GM19438 (cell line): ENCODE results near the gene GPR101.
"Not testable (repeated sequence)": the region's sequence is repeated elsewhere in the genome, so short reads cannot be mapped to it uniquely, and the experiment has no call there.

Experiments
- ATAC-seq: cut with Tn5 transposase; IDR thresholded peaks from one replicate; pipeline ENCODE4 v1.9.1; 2021; ENCODE audit warnings: low read depth; ENCODE audit not compliant: unreplicated experiment

GPR101 gene

GRCh38 chrX:137031039-137031438, 2.8 kb downstream of the GPR101 start:
- no peak for ATAC-seq

GRCh38 chrX:137028699-137029098, 5.1 kb downstream of the GPR101 start:
- no peak for ATAC-seq

- no peak for ATAC-seq
Observed at GRCh38 chrX:137025930-137026329, 7.9 kb downstream of the GPR101 start.

DNA sequence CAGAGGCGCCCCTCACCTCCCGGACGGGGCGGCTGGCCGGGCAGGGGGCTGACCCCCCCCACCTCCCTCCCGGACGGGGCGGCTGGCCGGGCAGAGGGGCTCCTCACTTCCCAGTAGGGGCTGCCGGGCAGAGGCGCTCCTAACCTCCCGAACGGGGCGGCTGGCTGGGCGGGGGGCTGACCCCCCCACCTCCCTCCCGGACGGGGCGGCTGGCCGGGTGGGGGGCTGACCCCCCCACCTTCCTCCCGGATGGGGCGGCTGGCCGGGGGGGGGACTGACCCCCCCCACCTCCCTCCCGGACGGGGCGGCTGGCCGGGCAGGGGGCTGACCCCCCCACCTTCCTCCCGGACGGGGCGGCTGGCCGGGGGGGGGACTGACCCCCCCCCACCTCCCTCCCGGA, 33.6 kb downstream of the GPR101 start:
- ATAC-seq = not testable (repeated sequence)

GRCh38 chrX:136999024-136999423, 34.8 kb downstream of the GPR101 start:
- no peak for ATAC-seq
